Activated effector memory CD4-positive, alpha-beta T cell treated with anti-CD3 and anti-CD28 coated beads, Interleukin-2, amount 50 U/mL, for 16 hours (primary cell): ENCODE data around the gene ARHGEF4.

ENCODE experiments used
- DNase-seq: peaks from one replicate; pipeline ENCODE4 v3.0.0-alpha.2; 2020

Gene ARHGEF4

GRCh38 chr2:131041402-131042147 is 204.9 kb downstream of the ARHGEF4 start:
- no peak for DNase-seq

- DNase-seq: no peak
These were observed 205.5 kb downstream of the ARHGEF4 start for GRCh38 chr2:131042148-131042775.

- DNase-seq: no peak
These were observed 206.7 kb downstream of the ARHGEF4 start for GRCh38 chr2:131043199-131044074.

- no peak for DNase-seq
These were observed 207.5 kb downstream of the ARHGEF4 start for GRCh38 chr2:131044075-131044756.

- DNase-seq: no peak
These were observed 208.0 kb downstream of the ARHGEF4 start for GRCh38 chr2:131044757-131045150.

GRCh38 chr2:131045286-131046027 is 208.7 kb downstream of the ARHGEF4 start:
- DNase-seq: no peak

- no peak for DNase-seq
These were observed 209.6 kb downstream of the ARHGEF4 start for GRCh38 chr2:131046028-131046917.

GRCh38 chr2:131046918-131047652 is 210.4 kb downstream of the ARHGEF4 start:
- DNase-seq: no peak

- DNase-seq: no peak
These were observed 211.3 kb downstream of the ARHGEF4 start for GRCh38 chr2:131047920-131048560.

GRCh38 chr2:131048641-131049040 is 211.9 kb downstream of the ARHGEF4 start:
- no peak for DNase-seq

- DNase-seq: no peak
These were observed 212.5 kb downstream of the ARHGEF4 start for GRCh38 chr2:131049150-131049718.

- DNase-seq: no peak
These were observed 214.2 kb downstream of the ARHGEF4 start for GRCh38 chr2:131050896-131051295.

GRCh38 chr2:131052741-131053263 is 216.1 kb downstream of the ARHGEF4 start:
- DNase-seq: no peak

GRCh38 chr2:131054488-131054887 is 217.8 kb downstream of the ARHGEF4 start:
- DNase-seq: no peak

GRCh38 chr2:131055169-131056065 is 218.7 kb downstream of the ARHGEF4 start:
- no peak for DNase-seq

GRCh38 chr2:131056204-131056931 is 219.7 kb downstream of the ARHGEF4 start:
- DNase-seq: no peak

GRCh38 chr2:131056932-131057287 is 220.2 kb downstream of the ARHGEF4 start:
- DNase-seq: no peak
